Measurements from ENCODE around the gene CPED1. TPM values are rescaled to one million over a fixed set of nuclear protein-coding genes. Genes with fewer than 3 reads are reported as not detected.
A peak's percentile ranks its signal among the peaks of the same experiment; 100 is the strongest.
"Not testable (repeated sequence)": the region's sequence is repeated elsewhere in the genome, so short reads cannot be mapped to it uniquely, and the experiment has no call there.

The CPED1 gene
- total RNA-seq, 1 experiment from 2014 or later = 15.8 TPM

DNA sequence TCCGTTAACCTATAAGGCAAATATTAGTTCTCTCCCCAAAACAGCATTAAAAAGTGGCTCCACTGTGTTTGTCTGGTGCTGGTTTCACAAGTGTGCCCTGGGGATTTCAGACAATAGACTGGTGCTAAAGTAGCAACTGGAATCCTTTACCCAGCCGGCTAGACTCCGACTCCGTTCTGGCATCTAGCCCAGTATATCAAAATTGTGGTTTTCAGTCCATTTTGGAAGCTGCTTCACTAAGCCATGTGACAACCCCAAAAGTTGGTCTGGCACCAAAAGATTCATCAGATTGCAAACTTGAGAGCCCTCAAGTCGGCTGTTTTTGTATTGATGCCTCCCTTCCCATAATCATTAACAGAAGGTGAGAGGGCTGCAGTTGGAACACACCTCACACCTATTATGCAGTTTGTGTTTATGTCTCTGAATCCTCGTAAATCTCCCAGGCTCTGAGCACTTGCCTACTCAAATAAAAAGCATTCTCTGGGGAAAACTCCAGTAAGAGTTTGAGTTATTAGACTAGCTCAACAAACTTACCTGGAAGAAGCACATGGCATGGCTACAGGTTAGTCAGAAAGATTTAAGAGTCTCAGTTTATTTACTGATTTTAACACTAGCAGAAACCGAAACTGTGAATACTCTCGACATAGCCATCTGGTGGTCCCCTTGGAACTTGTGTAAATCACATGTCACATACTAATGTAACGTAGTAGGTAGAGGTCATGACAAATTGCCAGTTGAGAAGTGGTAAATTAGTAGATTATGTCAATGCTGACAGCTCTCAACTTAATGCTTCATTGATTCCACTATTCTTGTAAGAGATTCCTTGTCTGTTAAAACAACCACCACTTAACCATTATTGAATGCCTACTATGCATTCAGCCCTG, 325.5 kb downstream of the CPED1 start:
- peak; percentile 90 for DNase-seq (ENCODE audit: low read depth)

DNA sequence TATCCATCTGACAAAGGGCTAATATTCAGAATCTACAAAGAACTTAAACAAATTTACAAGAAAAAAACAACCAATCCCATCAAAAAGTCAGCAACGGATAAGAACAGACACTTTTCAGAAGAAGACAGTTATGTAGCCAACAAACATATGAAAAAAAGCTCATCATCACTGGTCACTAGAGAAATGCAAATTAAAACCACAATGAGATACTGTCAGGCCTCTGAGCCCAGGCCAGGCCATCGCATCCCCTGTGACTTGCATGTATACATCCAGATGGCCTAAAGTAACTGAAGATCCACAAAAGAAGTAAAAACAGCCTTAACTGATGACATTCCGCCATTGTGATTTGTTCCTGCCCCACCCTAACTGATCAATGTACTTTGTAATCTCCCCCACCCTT, 326.7 kb downstream of the CPED1 start:
- DNase-seq (ENCODE audit: low read depth) = not testable (repeated sequence)

DNA sequence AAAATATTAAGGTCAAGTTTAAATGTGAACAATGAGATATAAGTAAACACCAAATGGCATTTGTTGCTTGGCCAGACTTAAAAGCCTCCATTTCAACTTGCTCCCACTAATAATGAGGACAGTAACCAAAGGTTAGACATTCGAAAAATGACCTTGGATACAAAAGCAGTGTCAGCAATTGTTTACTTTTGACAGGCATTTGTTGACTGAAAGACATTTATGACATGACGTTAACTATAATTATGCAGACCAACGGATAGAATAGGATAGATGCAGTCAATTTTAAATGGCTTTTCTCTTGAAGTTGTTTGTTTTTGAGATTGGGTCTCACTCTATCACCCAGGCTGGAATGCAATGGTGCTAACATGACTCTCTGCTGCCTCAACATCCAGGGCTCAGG, 333.9 kb downstream of the CPED1 start:
- DNase-seq (ENCODE audit: low read depth) = no peak

DNA sequence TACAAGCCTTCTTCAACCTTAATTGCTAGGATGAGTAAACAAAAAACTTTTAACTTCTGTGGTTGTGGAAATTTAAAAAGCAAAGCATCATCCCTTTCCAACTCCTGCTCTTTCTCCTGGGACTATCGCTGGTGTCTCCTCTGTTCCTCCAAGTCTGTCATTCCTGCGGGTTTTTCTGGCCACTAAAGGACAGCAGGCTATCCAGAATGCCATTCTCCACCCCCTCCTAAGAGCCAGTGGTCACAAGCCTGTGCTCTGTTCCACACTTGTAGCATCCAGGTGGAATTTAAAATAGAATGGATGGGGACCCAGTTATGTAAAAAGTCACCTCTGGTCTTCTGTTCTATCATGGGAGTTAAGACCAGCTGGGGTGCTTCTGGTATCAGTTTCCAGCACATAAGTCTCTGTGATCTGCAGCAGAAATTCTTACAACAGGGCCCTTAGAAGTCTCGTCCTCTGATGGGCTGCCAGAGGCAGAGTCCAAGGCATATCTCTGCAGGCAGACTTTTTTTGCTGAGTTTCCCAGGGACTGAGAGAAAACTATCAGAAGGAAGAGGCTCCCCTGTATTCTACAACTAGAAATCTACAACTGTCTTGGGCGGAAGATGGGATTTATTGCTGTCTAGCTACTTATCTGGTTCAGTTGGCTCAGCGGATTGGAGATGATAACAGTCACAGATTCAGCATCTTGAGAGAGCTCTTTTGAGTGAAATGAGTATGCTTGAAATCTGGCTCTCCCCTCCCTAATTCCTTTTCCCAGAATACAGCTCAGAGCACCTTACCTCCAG, 335.2 kb downstream of the CPED1 start:
- DNase-seq (ENCODE audit: low read depth) = peak; percentile 40

DNA sequence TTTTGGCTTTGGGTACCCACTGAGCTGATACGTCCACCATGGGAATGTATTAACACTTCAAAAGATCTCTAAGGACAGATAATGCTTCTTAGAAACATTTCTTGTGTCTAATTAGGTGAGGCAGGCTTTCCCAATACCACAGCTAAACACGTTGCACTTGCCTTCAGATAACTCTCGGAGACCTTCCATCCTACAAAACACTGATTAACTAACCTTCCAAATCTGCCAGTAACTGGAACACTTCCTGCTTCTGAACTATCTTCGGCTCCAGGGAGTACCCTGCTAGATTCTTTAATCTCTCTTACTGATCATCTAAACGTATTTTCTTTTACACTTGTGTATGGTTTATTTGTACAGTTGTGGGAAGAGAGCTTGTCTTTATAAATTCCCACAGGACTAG, 339.2 kb downstream of the CPED1 start:
- no peak for DNase-seq (ENCODE audit: low read depth)

DNA sequence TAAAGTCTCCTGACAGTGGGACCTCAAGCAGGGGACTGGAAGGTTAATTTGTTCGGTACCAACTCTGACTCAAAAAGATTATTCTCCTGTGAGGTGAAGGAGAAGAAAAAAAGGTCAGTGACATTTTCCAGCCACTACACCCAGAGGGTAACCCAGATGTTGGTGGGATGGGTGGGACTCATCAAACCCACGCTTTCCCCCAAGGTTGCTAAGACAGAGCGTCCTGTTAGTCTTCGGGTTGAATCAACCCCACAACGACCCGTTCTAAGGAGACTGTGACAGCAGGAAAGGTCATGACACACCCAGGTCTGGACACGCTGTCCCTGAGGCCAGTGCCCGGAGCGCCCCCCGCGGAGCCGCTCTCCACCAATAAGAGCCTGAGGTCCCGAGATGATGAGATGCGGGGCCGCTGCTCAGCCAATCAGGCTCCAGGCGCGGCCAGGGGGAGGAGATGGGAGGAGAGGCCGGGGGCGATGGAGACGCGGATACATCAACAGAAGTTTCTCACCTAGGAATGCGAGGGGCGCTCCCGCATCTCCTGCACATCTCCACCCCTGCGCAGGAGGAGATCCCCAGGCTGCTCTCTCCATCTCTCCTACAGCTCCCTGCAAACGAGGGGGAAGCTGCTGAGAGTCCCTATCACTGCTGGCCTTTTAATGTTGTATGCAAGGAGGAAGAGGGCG, 340.1 kb downstream of the CPED1 start, which contains the start of gene WNT16:
TSS of gene WNT16 (plus strand) at position 493 of the 683 bp plus-strand sequence. CDS start 293 bp downstream, outside the sequence.
- DNase-seq (ENCODE audit: low read depth) = no peak

DNA sequence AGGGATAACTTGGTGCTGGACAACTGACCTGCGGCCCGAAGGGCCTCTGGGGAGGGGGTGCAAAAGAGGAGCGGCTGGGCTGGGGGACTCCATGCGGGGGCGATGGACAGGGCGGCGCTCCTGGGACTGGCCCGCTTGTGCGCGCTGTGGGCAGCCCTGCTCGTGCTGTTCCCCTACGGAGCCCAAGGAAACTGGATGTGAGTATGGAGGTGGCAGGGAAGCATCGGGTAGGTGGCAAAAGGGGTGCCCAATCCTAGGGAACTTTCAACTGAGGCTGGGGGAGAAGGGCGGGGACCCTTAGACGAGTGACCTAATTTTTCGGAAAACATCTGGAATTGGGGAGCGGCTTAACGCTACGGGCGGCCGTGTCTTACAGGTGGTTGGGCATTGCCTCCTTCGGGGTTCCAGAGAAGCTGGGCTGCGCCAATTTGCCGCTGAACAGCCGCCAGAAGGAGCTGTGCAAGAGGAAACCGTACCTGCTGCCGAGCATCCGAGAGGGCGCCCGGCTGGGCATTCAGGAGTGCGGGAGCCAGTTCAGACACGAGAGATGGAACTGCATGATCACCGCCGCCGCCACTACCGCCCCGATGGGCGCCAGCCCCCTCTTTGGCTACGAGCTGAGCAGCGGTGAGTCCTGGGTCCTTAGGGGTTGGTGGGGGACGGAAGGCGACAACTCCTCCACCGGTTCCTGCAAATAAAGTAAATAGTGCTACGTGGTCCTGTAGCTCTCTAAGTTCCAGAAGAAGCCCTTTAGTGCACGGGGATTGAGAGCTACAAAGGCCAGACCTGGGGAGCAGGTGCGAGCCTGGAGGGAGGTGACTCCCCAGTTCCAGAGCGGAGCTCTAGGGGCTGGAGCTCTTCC, 340.9 kb downstream of the CPED1 start:
- DNase-seq (ENCODE audit: low read depth) = peak; percentile 64

DNA sequence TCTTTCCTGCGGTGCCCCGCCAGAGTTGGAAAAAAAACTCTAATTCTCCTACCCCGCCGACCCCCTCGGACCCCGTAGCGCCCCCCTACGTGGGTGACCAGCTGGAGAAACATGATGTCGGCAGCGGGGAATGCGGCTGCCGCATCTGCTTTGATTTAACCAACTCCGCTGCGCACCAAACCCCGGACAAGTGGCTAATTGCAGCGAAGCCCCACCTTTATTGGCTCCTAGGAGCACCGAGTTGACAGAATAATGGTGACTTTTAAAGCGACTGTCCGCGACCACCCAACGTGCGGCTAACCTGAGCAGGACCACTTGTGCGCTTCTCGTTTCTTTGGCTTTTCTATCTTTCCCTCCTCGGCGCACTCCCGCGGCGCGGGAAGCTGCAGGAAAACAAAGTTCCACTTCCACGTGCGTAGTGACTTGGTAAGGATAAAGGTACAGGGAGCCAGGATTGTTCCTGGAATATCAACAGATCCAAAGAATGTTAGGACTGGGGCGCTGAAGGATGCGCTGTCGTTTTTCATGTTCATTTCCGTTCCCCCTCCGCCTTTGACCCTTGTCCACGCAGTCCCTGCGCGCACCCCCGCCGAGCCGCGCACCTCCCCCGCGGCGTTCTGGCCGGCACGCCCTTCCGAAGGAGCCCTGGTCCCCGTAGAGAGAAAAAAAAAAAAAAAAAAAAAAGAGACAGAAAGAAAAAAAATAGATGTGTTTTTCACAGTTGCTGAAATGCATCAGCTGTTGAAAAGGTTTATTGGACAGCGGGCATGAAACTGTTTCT, 341.7 kb downstream of the CPED1 start:
- DNase-seq (ENCODE audit: low read depth) = no peak

DNA sequence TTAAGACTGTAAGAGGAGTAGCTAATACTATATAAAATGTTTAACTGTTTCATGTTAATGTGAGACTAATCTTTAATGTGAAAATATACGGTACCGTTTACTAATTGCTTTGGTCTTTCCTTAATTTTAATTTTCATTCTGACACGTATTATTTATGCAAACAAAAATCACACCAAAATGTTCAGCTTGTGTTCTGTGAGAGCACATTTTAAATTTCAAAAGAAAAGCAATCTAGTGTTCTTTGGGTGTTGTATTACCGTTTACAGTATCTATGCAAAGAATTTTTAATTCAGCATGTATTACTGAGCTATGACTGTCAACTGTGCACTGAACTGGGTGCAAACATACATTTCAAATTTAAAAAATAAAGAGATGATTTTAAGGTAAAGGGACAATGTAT, 342.5 kb downstream of the CPED1 start:
- no peak for DNase-seq (ENCODE audit: low read depth)

DNA sequence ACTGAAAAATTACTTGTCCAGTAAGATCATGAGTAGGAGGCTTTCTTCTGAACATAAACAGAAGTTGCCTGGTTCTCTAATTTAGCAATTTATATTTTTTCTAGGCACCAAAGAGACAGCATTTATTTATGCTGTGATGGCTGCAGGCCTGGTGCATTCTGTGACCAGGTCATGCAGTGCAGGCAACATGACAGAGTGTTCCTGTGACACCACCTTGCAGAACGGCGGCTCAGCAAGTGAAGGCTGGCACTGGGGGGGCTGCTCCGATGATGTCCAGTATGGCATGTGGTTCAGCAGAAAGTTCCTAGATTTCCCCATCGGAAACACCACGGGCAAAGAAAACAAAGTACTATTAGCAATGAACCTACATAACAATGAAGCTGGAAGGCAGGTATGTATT, 343.1 kb downstream of the CPED1 start:
- DNase-seq (ENCODE audit: low read depth) = no peak

DNA sequence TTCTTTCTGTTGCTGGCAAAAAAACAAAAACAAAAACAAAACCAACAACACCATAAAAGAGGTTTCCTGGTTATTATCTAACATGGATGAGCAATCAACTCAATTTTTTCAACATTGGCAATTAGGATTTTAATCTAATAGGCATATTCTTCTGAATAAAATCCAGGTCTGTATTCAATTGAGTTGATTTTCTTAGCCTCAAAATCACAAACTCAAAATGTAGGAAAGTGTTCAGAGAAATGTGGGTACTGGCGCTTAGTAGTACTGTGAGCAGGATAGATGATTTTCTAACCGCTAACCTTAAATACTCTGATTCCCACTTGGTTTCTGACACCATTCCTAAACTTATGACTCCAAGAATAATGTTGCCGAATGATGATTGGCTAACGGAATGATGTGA, 345.9 kb downstream of the CPED1 start:
- DNase-seq (ENCODE audit: low read depth) = no peak

DNA sequence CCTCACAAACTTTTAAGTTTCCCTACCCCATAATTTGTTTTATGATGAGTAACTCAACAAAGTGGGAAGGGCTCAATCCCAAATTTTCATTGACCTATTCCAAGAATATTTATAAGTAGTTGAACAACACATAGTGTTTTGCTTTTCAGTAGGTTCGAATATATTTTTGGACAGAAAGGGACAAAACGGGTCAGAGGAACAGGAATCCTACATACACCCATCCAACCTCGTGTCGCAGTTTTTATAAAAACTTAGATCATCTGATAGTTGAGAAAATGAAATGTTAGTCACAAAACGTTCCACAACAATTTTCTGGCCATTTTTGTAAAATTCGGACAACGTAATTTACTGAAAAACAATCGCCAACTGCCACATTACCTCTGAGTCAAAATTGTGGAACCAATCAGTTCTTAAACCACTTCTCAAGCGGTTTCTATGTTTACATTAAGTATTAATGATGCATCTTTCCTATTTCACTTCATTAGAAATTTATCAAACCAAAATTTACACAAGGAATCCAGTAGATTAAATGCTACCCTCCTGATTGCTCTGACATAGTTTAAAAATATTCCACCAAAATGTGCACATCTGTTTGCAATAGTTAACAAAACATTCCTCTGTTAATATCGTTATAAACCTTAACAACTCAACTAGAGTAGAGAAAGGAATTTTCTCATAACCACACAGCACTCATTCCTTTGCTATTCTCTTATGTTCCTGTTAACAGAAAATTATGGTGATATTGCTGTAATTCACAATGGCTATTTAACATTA, 346.6 kb downstream of the CPED1 start:
- no peak for DNase-seq (ENCODE audit: low read depth)

DNA sequence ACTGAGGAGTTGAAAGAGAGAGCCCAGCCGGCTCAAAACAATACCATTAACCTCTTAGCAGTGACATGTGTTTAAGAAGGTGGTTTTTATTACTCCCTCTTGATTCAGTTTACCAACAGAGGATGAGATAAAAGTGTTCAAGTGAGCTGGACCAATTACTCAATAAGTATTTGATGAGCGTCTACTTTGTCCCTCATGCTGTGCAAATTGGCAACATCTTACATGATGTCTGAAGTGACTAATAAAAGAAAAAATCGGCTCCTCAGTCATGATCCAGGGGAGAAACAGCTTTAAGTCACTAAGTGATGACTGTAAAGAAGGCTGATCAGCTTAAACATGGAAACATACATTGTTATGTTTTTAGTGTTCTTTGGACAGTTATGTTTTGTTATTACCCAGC, 348.1 kb downstream of the CPED1 start:
- no peak for DNase-seq (ENCODE audit: low read depth)

DNA sequence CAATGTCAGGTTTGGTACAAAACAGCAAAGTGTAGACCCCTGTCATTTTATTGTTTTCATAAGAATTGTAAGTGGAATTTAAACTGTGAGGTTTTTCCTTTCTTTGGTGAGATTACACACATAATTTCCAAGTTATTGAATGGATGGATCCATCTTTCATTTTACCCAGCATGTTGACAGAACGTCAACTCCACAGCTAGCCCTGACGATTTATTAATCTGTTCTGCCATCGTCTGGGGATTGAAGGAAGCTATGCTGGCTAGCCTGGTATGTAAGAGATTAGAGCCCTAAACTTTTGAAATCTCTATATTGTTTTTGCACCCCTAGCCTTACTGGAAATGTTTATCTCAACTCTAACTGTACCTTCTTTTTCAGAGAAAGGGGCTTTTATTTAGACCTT, 348.9 kb downstream of the CPED1 start:
- DNase-seq (ENCODE audit: low read depth) = peak; percentile 55

DNA sequence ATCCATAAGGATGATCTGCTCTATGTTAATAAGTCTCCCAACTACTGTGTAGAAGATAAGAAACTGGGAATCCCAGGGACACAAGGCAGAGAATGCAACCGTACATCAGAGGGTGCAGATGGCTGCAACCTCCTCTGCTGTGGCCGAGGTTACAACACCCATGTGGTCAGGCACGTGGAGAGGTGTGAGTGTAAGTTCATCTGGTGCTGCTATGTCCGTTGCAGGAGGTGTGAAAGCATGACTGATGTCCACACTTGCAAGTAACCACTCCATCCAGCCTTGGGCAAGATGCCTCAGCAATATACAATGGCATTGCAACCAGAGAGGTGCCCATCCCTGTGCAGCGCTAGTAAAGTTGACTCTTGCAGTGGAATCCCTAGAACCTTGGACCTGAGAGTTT, 350.6 kb downstream of the CPED1 start:
- no peak for DNase-seq (ENCODE audit: low read depth)

DNA sequence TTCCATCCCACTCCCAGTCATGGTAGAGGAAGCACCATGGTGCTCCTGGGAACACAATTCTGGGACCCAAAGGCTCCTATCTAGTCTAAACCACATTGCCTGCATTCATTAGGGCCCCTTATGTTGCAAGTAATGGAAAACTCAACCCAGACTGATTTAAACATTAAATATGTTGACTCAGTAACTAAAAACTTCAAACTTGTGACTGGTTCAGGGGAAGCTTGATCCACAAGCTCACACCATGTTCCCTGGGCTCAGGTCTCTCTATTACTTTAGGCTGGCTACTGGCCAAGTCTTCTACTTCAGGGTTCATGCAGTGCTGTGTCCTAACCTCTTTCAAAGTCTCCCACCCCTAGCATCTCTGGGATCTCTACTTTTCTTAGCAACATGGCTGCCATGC, 353.4 kb downstream of the CPED1 start:
- no peak for DNase-seq (ENCODE audit: low read depth)

DNA sequence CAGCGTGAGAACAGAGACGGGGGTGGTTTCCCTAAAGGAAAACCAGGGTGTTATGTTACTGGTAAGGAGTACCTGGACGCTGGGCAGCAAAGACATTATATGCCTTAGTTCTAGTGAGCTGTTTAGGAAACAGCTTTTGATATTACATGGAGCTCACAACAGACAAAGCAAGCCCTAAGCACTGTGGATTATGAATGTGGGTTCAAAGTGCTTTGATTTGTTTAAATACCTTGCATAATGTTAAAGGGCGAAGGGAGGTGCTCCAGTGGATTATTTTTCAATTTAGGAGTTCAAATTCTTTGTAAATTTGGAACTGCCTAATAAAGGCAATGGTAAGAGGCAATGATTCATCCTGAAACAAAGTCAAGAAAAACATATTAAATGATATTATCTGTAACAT, 354.1 kb downstream of the CPED1 start:
- no peak for DNase-seq (ENCODE audit: low read depth)

DNA sequence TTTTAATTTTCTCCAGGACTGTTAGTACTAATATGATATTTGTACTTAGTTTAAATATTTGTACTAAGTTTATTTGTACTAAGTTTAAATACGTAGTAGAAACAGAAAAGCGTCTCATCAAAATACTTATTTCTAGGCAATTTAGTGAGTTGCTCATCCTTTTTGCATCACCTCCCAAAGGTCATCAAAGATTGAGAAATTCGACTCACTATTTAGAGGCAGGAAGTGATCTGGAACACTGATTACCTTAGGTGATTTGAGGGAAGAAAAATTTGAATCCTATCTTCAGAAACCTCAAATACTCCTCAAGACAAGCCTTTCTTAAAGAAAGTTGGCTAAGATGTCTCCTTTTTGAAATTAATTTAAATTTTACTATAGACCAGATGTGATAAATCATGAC, 354.8 kb downstream of the CPED1 start:
- no peak for DNase-seq (ENCODE audit: low read depth)

DNA sequence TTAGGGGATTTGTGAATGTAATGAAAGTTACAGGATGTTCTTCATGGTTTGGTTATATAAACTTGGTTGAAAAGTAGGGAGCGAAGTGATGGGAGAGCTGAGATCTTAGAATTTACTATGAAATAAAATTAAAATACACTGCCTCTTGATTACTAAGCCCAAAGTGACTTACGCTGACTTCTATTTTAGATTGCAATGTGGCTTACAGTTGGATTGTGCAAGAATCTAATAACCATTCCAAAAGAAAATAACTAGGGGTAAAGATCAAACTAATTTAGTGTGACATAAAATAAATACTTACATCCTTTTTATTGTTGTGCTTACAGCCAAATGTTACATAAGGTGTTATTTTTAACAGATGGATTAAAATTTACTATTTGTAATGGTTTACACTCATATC, 355.6 kb downstream of the CPED1 start:
- no peak for DNase-seq (ENCODE audit: low read depth)

DNA sequence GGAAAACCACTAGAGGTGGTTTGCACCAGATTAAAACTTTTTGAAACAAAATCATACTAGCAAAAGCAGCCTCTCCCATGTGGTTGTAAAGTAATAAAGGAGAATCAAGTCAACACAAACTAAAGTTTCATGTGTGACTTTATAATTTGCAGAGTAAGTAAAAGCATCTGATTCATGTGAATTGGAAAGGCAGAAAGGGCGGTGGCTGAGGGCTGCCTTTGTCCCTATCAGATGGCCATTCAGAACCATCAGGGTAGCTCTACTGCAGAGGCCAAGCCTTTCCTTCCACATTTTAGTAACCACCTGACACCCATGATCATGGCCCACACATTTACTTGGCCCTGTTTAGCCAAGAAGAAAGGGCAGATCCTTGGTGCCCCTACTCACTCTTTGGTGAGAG, 356.0 kb downstream of the CPED1 start:
- DNase-seq (ENCODE audit: low read depth) = no peak

Measured in M059J (cell line).